ENCODE data around the gene CDH15. TPM values are rescaled to one million over a fixed set of nuclear protein-coding genes. Genes with fewer than 3 reads are reported as not detected.

The CDH15 gene
- total and polyA plus RNA-seq, 9 of the 15 experiments (the other 6 are each of a cell fraction or from before 2014, with no cell fraction given) = 0.07 to 0.18 TPM; not detected in 7

DNA sequence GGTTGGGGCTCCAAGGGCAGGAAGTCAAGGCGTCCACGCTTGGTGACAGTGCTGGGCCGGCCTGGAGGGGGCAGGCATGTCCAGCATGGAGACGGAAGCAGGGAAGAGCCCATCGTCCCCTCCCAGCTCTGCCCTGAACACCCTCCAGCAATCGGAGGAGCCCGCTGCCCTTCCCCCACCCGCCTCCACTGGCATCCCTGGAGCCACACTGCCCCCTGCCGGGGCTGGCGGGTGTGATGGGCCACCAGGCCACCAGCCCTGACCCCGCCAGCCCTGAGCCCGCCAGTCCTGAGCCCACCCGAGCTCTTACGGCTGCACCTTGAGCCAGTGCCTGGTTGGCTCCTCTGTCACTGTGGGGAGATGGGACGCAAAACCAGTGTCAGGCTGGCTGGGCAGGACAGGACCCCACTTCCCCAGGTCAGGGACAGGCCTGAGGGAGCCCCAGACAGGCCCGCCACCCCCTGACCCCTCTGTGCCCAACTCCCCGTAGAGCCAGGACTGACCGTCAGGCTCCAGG is 4.1 kb upstream of the CDH15 start (continued):
- no peak for TF ChIP-seq ZFP30 (CRISPR knock-in tag; IDR thresholded peaks at IDR 0.05; ENCODE audit: borderline replicate concordance)
- TF ChIP-seq ASH1L (IDR thresholded peaks at IDR 0.05; ENCODE audit: borderline replicate concordance, low read depth, partially characterized antibody) = no peak
- peak; percentile 29; the same call in 1 of the 2 replicates for TF ChIP-seq NFIC (IDR thresholded peaks at IDR 0.05)
- TF ChIP-seq, protein P1, sequence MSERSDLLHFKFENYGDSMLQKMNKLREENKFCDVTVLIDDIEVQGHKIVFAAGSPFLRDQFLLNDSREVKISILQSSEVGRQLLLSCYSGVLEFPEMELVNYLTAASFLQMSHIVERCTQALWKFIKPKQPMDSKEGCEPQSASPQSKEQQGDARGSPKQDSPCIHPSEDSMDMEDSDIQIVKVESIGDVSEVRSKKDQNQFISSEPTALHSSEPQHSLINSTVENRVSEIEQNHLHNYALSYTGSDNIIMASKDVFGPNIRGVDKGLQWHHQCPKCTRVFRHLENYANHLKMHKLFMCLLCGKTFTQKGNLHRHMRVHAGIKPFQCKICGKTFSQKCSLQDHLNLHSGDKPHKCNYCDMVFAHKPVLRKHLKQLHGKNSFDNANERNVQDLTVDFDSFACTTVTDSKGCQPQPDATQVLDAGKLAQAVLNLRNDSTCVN (CRISPR knock-in tag; IDR thresholded peaks at IDR 0.05) = no peak; the same call in 1 of the 2 replicates
- TF ChIP-seq, protein P2, sequence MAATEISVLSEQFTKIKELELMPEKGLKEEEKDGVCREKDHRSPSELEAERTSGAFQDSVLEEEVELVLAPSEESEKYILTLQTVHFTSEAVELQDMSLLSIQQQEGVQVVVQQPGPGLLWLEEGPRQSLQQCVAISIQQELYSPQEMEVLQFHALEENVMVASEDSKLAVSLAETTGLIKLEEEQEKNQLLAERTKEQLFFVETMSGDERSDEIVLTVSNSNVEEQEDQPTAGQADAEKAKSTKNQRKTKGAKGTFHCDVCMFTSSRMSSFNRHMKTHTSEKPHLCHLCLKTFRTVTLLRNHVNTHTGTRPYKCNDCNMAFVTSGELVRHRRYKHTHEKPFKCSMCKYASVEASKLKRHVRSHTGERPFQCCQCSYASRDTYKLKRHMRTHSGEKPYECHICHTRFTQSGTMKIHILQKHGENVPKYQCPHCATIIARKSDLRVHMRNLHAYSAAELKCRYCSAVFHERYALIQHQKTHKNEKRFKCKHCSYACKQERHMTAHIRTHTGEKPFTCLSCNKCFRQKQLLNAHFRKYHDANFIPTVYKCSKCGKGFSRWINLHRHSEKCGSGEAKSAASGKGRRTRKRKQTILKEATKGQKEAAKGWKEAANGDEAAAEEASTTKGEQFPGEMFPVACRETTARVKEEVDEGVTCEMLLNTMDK (IDR thresholded peaks at IDR 0.05; ENCODE audit: borderline replicate concordance, insufficient read depth, low read depth, low read length, poor library complexity, severe bottlenecking) = peak; percentile 56
- no peak for TF ChIP-seq KLF6 (CRISPR knock-in tag; IDR thresholded peaks at IDR 0.05; ENCODE audit: borderline replicate concordance)
- no peak for TF ChIP-seq ATF1 (CRISPR knock-in tag; IDR thresholded peaks at IDR 0.05)
- TF ChIP-seq ATF1 (tag; IDR thresholded peaks at IDR 0.05) = peak; percentile 43; the same call in 1 of the 2 replicates
- no peak for TF ChIP-seq SMARCB1 (IDR thresholded peaks at IDR 0.05; ENCODE audit: insufficient read length, low read depth)
- TF ChIP-seq, protein P3, sequence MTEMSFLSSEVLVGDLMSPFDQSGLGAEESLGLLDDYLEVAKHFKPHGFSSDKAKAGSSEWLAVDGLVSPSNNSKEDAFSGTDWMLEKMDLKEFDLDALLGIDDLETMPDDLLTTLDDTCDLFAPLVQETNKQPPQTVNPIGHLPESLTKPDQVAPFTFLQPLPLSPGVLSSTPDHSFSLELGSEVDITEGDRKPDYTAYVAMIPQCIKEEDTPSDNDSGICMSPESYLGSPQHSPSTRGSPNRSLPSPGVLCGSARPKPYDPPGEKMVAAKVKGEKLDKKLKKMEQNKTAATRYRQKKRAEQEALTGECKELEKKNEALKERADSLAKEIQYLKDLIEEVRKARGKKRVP (CRISPR knock-in tag; IDR thresholded peaks at IDR 0.05) = no peak
- TF ChIP-seq, protein P4, sequence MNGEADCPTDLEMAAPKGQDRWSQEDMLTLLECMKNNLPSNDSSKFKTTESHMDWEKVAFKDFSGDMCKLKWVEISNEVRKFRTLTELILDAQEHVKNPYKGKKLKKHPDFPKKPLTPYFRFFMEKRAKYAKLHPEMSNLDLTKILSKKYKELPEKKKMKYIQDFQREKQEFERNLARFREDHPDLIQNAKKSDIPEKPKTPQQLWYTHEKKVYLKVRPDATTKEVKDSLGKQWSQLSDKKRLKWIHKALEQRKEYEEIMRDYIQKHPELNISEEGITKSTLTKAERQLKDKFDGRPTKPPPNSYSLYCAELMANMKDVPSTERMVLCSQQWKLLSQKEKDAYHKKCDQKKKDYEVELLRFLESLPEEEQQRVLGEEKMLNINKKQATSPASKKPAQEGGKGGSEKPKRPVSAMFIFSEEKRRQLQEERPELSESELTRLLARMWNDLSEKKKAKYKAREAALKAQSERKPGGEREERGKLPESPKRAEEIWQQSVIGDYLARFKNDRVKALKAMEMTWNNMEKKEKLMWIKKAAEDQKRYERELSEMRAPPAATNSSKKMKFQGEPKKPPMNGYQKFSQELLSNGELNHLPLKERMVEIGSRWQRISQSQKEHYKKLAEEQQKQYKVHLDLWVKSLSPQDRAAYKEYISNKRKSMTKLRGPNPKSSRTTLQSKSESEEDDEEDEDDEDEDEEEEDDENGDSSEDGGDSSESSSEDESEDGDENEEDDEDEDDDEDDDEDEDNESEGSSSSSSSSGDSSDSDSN (IDR thresholded peaks at IDR 0.05; ENCODE audit: borderline replicate concordance in 1 of 2, low read depth in 2 of 2, low read length in 2 of 2) = no peak
- TF ChIP-seq ZZZ3 (IDR thresholded peaks at IDR 0.05) = no peak
- TF ChIP-seq, protein P5, sequence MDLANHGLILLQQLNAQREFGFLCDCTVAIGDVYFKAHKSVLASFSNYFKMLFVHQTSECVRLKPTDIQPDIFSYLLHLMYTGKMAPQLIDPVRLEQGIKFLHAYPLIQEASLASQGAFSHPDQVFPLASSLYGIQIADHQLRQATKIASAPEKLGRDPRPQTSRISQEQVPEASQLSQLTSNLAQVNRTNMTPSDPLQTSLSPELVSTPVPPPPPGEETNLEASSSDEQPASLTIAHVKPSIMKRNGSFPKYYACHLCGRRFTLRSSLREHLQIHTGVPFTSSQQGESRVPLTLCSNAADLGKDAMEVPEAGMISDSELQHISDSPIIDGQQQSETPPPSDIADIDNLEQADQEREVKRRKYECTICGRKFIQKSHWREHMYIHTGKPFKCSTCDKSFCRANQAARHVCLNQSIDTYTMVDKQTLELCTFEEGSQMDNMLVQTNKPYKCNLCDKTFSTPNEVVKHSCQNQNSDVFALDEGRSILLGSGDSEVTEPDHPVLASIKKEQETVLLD (IDR thresholded peaks at IDR 0.05) = peak; percentile 47; the same call in 1 of the 2 replicates
- TF ChIP-seq, protein P6, sequence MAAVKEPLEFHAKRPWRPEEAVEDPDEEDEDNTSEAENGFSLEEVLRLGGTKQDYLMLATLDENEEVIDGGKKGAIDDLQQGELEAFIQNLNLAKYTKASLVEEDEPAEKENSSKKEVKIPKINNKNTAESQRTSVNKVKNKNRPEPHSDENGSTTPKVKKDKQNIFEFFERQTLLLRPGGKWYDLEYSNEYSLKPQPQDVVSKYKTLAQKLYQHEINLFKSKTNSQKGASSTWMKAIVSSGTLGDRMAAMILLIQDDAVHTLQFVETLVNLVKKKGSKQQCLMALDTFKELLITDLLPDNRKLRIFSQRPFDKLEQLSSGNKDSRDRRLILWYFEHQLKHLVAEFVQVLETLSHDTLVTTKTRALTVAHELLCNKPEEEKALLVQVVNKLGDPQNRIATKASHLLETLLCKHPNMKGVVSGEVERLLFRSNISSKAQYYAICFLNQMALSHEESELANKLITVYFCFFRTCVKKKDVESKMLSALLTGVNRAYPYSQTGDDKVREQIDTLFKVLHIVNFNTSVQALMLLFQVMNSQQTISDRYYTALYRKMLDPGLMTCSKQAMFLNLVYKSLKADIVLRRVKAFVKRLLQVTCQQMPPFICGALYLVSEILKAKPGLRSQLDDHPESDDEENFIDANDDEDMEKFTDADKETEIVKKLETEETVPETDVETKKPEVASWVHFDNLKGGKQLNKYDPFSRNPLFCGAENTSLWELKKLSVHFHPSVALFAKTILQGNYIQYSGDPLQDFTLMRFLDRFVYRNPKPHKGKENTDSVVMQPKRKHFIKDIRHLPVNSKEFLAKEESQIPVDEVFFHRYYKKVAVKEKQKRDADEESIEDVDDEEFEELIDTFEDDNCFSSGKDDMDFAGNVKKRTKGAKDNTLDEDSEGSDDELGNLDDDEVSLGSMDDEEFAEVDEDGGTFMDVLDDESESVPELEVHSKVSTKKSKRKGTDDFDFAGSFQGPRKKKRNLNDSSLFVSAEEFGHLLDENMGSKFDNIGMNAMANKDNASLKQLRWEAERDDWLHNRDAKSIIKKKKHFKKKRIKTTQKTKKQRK (IDR thresholded peaks at IDR 0.05; ENCODE audit: borderline replicate concordance, low read depth, low read length) = no peak
- 0 out of 2 replicates have a peak, but pooled peaks have one; percentile 40 for TF ChIP-seq HLTF (IDR thresholded peaks at IDR 0.05)
- TF ChIP-seq TCF3 (CRISPR knock-in tag; IDR thresholded peaks at IDR 0.05) = no peak; the same call in 1 of the 2 replicates

All from K562 (cell line).